Omental fat pad (tissue), 4 donors: ENCODE measurements around the gene FXYD7. TPM values are rescaled to one million over a fixed set of nuclear protein-coding genes. Genes with fewer than 3 reads are reported as not detected.

ENCODE experiments used
- ATAC-seq: fragments of 150-250 bp; one replicate; pipeline ENCODE4 v1.9.1; 2016; ENCODE audit warnings: mild to moderate bottlenecking, moderate library complexity; ENCODE audit not compliant: low FRiP score
- DNase-seq: peaks from one replicate; pipeline ENCODE4 v3.0.0-alpha.2; 2019; ENCODE audit warnings: low spot score
- total RNA-seq, 4 donors: library from RNA; depleted of rRNA; stranded (reverse); fragments of >200 nt; gene quantifications; one replicate each; pipeline ENCODE4 v1.1.0, GENCODE V29; 2016
- TF ChIP-seq, protein P1 (sequence below), 3 donors: fragments of 450-650 bp; IDR thresholded peaks; one replicate each; pipeline ENCODE4 v1.5.1; 2016 to 2017; ENCODE audit warnings: antibody characterized with exemption in 3 of 3, mild to moderate bottlenecking in 3 of 3, moderate library complexity in 2 of 3

The FXYD7 gene
- total RNA-seq, 4 donors from 2014 or later: not detected

DNA sequence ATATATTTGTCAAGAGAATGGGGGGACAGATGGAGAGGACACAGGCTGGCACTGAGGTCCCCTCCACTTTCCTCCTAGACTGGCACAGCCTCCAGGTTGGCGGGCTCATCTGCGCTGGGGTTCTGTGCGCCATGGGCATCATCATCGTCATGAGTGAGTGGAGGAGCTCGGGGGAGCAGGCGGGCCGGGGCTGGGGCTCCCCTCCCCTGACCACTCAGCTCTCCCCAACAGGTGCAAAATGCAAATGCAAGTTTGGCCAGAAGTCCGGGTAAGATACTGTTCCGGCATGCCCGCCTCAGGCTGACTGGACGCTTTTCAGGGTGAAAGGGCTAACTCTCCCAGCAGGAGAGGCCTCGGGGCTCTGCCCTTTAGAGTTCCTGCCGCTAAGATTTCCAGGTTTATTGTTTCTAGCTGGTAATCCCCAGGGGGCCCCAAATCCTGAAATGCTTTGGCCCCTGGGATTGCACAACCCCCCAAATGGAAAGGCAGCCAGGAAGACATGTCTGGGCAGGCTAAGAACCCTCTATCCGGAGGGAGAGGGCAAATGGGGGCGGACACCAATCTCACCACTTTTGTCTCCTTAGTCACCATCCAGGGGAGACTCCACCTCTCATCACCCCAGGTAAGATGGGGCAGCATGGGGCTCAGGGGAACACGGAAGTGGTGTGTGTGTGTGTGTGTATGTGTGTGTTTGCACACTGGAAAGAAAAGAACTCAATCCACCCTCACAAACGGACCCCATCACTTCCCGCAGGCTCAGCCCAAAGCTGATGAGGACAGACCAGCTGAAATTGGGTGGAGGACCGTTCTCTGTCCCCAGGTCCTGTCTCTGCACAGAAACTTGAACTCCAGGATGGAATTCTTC lies 20.1 kb upstream of the FXYD7 start:
- TF ChIP-seq, protein P1, sequence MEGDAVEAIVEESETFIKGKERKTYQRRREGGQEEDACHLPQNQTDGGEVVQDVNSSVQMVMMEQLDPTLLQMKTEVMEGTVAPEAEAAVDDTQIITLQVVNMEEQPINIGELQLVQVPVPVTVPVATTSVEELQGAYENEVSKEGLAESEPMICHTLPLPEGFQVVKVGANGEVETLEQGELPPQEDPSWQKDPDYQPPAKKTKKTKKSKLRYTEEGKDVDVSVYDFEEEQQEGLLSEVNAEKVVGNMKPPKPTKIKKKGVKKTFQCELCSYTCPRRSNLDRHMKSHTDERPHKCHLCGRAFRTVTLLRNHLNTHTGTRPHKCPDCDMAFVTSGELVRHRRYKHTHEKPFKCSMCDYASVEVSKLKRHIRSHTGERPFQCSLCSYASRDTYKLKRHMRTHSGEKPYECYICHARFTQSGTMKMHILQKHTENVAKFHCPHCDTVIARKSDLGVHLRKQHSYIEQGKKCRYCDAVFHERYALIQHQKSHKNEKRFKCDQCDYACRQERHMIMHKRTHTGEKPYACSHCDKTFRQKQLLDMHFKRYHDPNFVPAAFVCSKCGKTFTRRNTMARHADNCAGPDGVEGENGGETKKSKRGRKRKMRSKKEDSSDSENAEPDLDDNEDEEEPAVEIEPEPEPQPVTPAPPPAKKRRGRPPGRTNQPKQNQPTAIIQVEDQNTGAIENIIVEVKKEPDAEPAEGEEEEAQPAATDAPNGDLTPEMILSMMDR (IDR thresholded peaks at IDR 0.05): no peak
- ATAC-seq: no peak
- DNase-seq: no peak

DNA sequence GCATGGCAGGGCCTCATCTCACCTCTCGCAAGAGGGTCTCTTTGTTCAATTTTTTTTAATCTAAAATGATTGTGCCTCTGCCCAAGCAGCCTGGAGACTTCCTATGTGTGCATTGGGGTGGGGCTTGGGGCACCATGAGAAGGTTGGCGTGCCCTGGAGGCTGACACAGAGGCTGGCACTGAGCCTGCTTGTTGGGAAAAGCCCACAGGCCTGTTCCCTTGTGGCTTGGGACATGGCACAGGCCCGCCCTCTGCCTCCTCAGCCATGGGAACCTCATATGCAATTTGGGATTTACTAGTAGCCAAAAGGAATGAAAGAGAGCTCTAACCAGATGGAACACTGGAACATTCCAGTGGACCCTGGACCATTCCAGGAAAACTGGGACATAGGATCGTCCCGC lies 19.5 kb upstream of the FXYD7 start:
- ATAC-seq (no peak), DNase-seq (no peak)
- TF ChIP-seq, protein P1 (IDR thresholded peaks at IDR 0.05): no peak

DNA sequence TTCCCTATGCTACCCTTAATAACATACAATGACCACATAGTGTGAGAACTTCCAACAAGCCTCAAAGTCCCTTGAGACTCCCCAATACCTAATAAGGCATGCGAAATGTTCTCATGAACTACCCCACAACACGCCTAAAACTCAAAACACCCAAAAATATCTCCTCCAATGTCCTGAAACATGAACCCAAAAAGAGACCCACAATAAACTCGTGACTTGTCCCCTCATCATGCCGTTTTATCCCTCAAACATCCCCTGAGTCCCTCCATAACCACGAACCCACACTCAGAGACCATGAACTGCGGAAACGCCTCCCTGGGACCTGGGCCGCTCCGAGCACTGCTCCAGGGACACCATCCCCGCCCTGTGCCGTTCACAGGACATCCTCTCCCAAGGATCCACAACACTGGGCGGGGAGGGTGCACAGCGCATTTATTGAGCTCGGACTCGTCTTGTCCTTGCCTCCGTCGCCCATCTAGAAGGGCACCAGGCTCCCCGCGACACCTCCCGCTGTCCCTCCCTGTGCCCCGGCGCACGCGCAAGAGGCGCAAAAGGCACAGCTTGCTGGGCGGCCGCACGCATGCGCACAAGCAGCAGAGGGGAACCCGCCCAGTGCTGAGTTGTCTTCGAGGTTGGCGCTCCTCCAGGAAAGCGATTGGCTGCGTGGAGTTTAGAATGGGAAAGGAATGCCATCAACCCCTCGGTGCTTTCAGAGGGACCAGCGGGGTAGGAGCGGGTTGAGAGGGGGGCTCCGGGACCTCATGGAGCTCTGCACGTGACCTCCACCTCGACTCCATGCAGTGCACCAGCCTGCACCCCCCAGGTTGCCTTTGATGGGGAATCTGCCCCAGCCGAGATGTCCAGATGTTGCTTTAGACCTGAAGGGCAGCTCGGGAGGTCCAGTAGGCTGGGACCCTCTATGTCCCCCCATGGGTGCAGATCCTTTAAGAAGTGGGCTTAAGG lies 18.7 kb upstream of the FXYD7 start:
- ATAC-seq: peak; percentile 89

GRCh38 chr19:35125270-35125717 lies 17.8 kb upstream of the FXYD7 start:
- DNase-seq (no peak), ATAC-seq (no peak)
- TF ChIP-seq, protein P1 (IDR thresholded peaks at IDR 0.05): no peak

More for the DNA sequence above, 18.7 kb upstream of the FXYD7 start:
- TF ChIP-seq, protein P1 (IDR thresholded peaks at IDR 0.05): no peak
- peak; percentile 87 for DNase-seq

DNA sequence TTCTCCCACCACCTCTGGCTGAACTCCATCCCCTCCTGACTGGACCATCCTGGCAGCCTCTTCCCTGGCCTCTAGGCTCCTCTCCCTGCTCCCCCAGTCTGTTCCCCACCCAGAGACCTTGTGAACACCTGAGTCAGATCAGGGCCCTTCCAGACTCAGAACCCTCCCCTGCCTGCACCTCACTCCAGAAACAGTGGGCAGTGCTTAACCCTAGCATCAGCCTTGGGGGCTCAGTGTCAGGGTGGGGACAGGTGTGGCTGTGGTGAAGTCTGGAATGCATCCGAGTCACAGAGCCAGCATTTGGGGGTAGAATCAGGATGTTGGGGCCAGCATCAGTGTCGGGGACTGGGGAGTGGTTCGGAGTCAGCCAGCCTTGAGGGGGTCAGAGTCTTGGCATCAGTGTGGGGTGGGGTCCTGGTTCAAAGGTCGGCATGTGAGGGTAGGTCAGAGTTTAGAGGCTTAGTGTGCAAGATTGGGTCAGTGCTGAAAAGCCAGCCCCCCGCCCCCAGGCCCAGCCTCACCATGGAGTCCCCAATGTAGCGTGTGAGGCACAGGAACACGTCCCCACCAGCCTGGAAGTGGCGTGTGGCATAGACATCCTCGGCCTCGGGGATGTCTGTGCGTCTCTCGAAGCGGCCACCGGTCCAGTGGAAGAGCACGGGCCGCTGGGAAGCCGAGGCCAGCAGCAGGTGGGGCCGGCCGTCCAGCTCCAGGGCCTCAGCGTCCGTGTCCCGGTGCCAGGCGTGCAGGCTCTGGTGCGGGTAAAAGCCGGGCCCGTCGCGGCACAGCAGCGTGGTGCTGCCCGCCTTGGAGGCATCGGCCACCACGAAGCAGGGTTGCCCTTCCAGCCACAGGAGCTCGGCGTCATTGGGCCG lies 17.1 kb upstream of the FXYD7 start:
- DNase-seq: no peak
- ATAC-seq: no peak
- TF ChIP-seq, protein P1 (IDR thresholded peaks at IDR 0.05): no peak

DNA sequence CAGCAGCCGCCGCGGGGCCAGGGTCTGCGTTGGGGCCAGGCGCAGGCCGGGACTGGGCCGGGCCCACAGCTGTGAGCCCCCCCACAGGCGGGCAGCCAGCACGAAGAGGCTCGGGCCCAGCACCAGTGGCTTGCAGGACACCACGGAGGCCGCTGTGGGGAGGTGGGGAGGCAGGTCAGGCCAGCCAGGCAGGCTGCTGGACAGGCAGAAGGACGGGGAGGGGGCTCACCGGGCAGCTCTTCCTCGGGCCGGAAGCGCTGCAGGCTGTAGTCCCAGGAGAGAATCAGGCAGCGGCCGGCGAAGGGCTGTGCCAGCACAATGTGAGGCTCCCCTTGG lies 16.5 kb upstream of the FXYD7 start:
- TF ChIP-seq, protein P1 (IDR thresholded peaks at IDR 0.05): no peak
- no peak for DNase-seq
- ATAC-seq: no peak
